ENCODE results near the gene NDOR1. TPM values are rescaled to one million over a fixed set of nuclear protein-coding genes. Genes with fewer than 3 reads are reported as not detected.

Gene NDOR1
- total RNA-seq, 1 donor from 2014 or later = 22.4 TPM

DNA sequence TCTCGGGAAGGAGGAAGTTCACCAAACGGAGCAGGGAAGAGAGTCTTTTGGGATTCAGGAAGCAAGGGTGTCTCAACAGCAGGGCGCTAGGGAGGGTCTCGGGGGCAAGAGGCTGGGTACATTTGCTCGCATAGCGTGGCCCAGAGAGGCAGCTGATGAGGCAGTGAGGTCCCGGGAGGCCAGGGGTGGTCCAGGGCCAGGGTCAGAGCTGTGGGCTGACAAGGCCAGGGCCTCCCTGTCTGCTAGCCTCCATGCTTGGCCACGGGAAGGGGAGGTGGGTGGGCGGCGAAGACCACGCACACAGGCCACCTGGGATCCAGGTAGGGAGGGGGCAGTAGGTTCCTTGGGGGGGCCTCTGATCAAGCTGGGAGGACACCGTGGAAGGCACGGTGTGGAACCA, 6.0 kb downstream of the NDOR1 start:
- H3K27ac Mint-ChIP-seq = no peak overlapping the region
- TF ChIP-seq, protein P1, sequence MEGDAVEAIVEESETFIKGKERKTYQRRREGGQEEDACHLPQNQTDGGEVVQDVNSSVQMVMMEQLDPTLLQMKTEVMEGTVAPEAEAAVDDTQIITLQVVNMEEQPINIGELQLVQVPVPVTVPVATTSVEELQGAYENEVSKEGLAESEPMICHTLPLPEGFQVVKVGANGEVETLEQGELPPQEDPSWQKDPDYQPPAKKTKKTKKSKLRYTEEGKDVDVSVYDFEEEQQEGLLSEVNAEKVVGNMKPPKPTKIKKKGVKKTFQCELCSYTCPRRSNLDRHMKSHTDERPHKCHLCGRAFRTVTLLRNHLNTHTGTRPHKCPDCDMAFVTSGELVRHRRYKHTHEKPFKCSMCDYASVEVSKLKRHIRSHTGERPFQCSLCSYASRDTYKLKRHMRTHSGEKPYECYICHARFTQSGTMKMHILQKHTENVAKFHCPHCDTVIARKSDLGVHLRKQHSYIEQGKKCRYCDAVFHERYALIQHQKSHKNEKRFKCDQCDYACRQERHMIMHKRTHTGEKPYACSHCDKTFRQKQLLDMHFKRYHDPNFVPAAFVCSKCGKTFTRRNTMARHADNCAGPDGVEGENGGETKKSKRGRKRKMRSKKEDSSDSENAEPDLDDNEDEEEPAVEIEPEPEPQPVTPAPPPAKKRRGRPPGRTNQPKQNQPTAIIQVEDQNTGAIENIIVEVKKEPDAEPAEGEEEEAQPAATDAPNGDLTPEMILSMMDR (IDR thresholded peaks at IDR 0.05; ENCODE audit: unreplicated experiment) = no peak
- H3K4me1 Mint-ChIP-seq = peaks cover 4% of the 10 kb centered on the region
- DNase-seq (ENCODE audit: low spot score in 2 of 2, unreplicated experiment in 2 of 2) = no peak
- H3K27me3 Mint-ChIP-seq (ENCODE audit: low read depth) = no peaks in the 10 kb centered on the region
- no peaks in the 10 kb centered on the region for H3K9me3 Mint-ChIP-seq
- peaks cover 15% of the 10 kb centered on the region for H3K36me3 Mint-ChIP-seq
- H3K4me3 Mint-ChIP-seq = no peak overlapping the region

DNA sequence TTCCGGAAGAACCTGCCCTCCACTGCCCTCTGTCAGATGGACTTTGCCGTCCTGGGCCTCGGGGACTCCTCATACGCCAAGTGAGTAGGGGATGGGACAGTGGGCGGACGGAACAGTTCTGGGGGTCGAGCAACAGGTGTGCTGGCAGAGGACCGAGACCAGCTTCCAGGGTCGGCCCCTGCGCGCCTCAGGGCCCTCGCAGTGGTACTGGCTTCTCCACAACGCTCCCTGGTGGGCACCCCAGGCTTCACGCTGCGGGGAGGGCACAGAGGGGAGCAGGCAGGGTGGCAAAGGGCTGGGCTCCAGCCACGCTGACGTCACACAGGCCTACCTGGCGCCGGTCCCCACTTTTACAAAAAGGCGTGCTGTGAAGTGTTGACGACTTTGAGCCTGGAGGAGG, 7.0 kb downstream of the NDOR1 start:
- Mint-ChIP-seq H3K27me3 (ENCODE audit: low read depth) (no peaks in the 10 kb centered on the region), H3K27ac (no peak overlapping the region), H3K9me3 (no peaks in the 10 kb centered on the region), H3K4me3 (no peak overlapping the region), H3K36me3 (peaks cover 11% of the 10 kb centered on the region), H3K4me1 (peaks cover 4% of the 10 kb centered on the region)
- TF ChIP-seq, protein P1 (IDR thresholded peaks at IDR 0.05; ENCODE audit: unreplicated experiment) = no peak
- DNase-seq (ENCODE audit: low spot score in 2 of 2, unreplicated experiment in 2 of 2) = no peak

DNA sequence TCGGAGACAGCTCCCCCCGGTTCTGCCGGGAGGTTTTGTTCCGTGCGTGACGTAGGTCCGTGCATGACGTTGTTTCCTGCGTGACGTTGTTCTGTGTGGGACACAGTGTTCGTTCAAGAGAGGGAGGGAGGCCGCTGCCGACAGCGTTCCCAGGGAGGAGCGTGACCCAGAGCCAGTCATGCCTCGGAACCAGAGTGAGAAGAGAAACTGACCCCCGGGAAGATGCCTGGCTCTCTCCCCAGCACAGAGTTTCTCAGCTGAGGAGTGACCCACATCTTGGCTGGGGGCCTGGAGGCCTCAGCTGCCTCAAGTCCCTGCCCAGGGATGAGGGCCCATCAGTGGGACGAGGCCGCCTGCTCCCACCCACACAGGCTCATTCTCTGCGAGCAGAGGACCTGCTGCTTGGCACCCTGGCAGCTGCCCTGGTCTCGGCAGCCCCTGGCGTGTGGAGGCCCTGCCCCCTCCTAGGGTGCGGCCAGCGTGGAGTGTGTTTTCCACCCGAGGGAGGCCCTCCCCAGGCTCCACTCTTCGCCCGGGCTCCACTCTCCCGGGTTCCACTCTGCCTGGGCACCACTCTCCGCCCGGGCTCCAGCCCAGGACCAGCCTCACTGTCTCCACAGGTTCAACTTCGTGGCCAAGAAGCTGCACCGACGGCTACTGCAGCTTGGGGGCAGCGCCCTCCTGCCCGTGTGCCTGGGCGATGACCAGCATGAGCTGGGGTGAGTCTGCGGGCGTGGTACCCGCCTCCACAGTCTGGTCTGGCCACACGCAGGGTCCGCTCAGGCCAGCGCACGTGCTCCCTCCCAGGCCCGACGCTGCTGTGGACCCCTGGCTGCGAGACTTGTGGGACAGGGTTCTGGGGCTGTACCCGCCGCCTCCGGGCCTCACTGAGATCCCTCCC, 7.9 kb downstream of the NDOR1 start:
- H3K9me3 Mint-ChIP-seq = no peaks in the 10 kb centered on the region
- H3K4me1 Mint-ChIP-seq = peaks cover 4% of the 10 kb centered on the region
- H3K4me3 Mint-ChIP-seq = no peak overlapping the region
- H3K27me3 Mint-ChIP-seq (ENCODE audit: low read depth) = no peaks in the 10 kb centered on the region
- TF ChIP-seq, protein P1 (IDR thresholded peaks at IDR 0.05; ENCODE audit: unreplicated experiment) = no peak
- DNase-seq (ENCODE audit: low spot score in 2 of 2, unreplicated experiment in 2 of 2) = no peak
- H3K27ac Mint-ChIP-seq = no peak overlapping the region
- peaks cover 10% of the 10 kb centered on the region for H3K36me3 Mint-ChIP-seq

DNA sequence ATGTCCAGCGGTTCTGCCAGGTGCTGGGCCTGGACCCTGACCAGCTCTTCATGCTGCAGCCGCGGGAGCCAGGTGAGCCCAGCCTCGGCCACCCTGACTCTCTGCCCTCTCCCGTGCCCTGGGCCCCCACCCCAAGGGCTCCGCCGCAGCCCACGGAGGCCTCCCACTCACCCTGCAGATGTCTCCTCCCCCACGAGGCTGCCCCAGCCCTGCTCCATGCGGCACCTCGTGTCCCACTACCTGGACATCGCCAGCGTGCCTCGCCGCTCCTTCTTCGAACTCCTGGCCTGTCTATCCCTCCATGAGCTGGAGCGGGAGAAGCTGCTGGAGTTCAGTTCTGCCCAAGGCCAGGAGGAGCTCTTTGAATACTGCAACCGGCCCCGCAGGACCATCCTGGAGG, 9.1 kb downstream of the NDOR1 start:
- no peak for DNase-seq (ENCODE audit: low spot score in 2 of 2, unreplicated experiment in 2 of 2)
- peaks cover 4% of the 10 kb centered on the region for H3K4me1 Mint-ChIP-seq
- no peak overlapping the region for H3K27ac Mint-ChIP-seq
- peaks cover 7% of the 10 kb centered on the region for H3K36me3 Mint-ChIP-seq
- no peaks in the 10 kb centered on the region for H3K9me3 Mint-ChIP-seq
- no peak overlapping the region for H3K4me3 Mint-ChIP-seq
- H3K27me3 Mint-ChIP-seq (ENCODE audit: low read depth) = no peaks in the 10 kb centered on the region
- TF ChIP-seq, protein P1 (IDR thresholded peaks at IDR 0.05; ENCODE audit: unreplicated experiment) = no peak

DNA sequence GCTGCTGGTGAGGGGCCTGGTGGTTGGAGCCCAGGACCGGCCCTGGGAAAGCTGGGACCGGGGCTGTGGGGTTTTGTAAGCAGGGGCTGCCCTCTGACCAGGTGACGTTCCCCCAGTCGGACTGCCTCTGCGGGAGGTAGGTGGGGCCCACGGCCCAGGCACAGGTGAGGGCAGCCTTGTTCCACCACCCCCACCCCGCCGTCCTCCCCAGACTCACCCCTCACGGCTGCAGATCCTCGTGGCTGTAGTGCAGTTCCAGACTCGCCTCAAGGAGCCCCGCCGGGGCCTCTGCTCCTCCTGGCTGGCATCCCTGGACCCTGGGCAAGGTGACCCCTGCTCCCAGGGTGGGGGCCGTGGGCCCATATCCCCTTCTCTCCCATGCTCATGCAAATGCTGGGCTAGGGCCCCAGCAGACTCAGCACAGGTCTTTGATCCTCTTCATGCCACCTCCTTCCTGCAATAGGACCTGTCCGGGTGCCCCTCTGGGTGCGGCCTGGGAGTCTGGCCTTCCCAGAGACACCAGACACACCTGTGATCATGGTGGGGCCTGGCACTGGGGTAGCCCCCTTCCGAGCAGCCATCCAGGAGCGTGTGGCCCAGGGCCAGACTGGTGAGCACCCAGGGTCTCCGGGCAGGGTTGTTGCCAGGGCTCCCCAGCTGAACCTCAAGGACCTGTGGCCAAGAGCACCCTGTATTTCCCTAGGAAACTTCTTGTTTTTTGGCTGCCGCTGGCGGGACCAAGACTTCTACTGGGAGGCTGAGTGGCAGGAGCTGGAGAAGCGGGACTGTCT, 9.9 kb downstream of the NDOR1 start:
- Mint-ChIP-seq H3K9me3 (no peaks in the 10 kb centered on the region), H3K27ac (no peak overlapping the region), H3K4me1 (peaks cover 4% of the 10 kb centered on the region), H3K27me3 (ENCODE audit: low read depth) (no peaks in the 10 kb centered on the region), H3K36me3 (peaks cover 5% of the 10 kb centered on the region), H3K4me3 (no peak overlapping the region)
- DNase-seq (ENCODE audit: low spot score in 2 of 2, unreplicated experiment in 2 of 2) = no peak
- TF ChIP-seq, protein P1 (IDR thresholded peaks at IDR 0.05; ENCODE audit: unreplicated experiment) = no peak
